Upper lobe of left lung (tissue), 6 donors: Measurements from ENCODE around the gene MTCL1. TPM values are rescaled to one million over a fixed set of nuclear protein-coding genes. Genes with fewer than 3 reads are reported as not detected.
A peak's percentile ranks its signal among the peaks of the same experiment; 100 is the strongest.

Experiments used
- ATAC-seq, 2 donors: fragments of 200-7000 bp; cut with Tn5 transposase; one replicate each; pipeline ENCODE4 v1.9.1; 2022; ENCODE audit warnings: mild to moderate bottlenecking in 2 of 2, moderate library complexity in 2 of 2; ENCODE audit not compliant: low FRiP score in 2 of 2
- DNase-seq, 2 donors: peaks; one replicate each; pipeline ENCODE4 v3.0.0-alpha.2; 2019 to 2020
- H3K27ac ChIP-seq, 4 donors: fragments of 200-600 bp; sonication (generic); one replicate each; pipeline ENCODE4 v1.5.1; 2016 to 2019
- H3K27me3 ChIP-seq, 4 donors: fragments of 200-600 bp; sonication (generic); one replicate each; pipeline ENCODE4 v1.5.1; 2017 to 2019
- H3K36me3 ChIP-seq, 4 donors: fragments of 200-600 bp; sonication (generic); one replicate each; pipeline ENCODE4 v1.5.1; 2016 to 2019
- H3K4me1 ChIP-seq, 4 donors: fragments of 200-600 bp; sonication (generic); one replicate each; pipeline ENCODE4 v1.5.1; 2018 to 2019
- H3K4me3 ChIP-seq, 4 donors: fragments of 200-600 bp; sonication (generic); one replicate each; pipeline ENCODE4 v1.5.1; 2017 to 2019; ENCODE audit warnings: mild to moderate bottlenecking in 2 of 4, moderate library complexity in 1 of 4
- H3K9me3 ChIP-seq, 4 donors: fragments of 200-600 bp; sonication (generic); one replicate each; pipeline ENCODE4 v1.5.1; 2018 to 2019
- EP300 ChIP-seq, 4 donors: sonication (generic); formaldehyde crosslinking; IDR thresholded peaks; one replicate each; pipeline ENCODE4 v1.5.1; 2017; ENCODE audit warnings: antibody characterized with exemption in 4 of 4, control low read depth in 2 of 4
- POLR2A ChIP-seq, 4 donors: fragments of 450-650 bp; IDR thresholded peaks; one replicate each; pipeline ENCODE4 v1.5.1; 2016 to 2017; ENCODE audit warnings: antibody characterized with exemption in 4 of 4, mild to moderate bottlenecking in 2 of 4
- POLR2AphosphoS5 ChIP-seq, 2 donors: sonication (generic); formaldehyde crosslinking; IDR thresholded peaks; one replicate each; pipeline ENCODE4 v1.5.1; 2017; ENCODE audit warnings: antibody characterized with exemption in 2 of 2
- WGBS, 2 donors: methylation state at CpG; one replicate each; pipeline ENCODE4 v1.1.5; 2017 to 2018; 5-methylcytosine and 5-hydroxymethylcytosine counted together
- total RNA-seq, 6 donors: library from RNA; depleted of rRNA in 4 of 6; stranded (reverse); fragments of >200 nt in 4 of 6; gene quantifications; one replicate each; pipeline versions ENCODE4 v1.1.0 to v1.2.1, GENCODE V29; 2016 to 2021
- TF ChIP-seq, protein P1 (sequence below), 6 experiments: fragments of 450-650 bp in 4 of 6; fragments of 200-600 bp in 2 of 6; sonication (generic) in 2 of 6; IDR thresholded peaks; one replicate each; pipeline ENCODE4 v1.5.1; 2016 to 2019; ENCODE audit warnings: antibody characterized with exemption in 6 of 6
- donor health status: DM: no; HTN: no; CAD: no; lungs with moderate emphysema.
- donor health status: DM: no; HTN: yes; CAD: no; lungs with severe emphysema.

Gene MTCL1
- total RNA-seq, 6 donors from 2014 or later: 4.5 to 17.9 (median 8.1) TPM

GRCh38 chr18:8807488-8807805, 102.1 kb downstream of the MTCL1 start:
- no peaks in the 10 kb centered on the region for H3K27me3 ChIP-seq
- no peaks in the 10 kb centered on the region for H3K36me3 ChIP-seq
- 43 to 57% methylated on average over 3 of the region's 3 CpGs for WGBS, 2 donors
- H3K4me1 ChIP-seq: no peaks in the 10 kb centered on the region
- no peak overlapping the region for H3K4me3 ChIP-seq
- H3K9me3 ChIP-seq: no peaks in the 10 kb centered on the region
- H3K27ac ChIP-seq: no peak overlapping the region
- DNase-seq (no peak), ATAC-seq (no peak)
- TF ChIP-seq EP300 (IDR thresholded peaks at IDR 0.05) (no peak), POLR2A (IDR thresholded peaks at IDR 0.05) (no peak), POLR2AphosphoS5 (IDR thresholded peaks at IDR 0.05) (no peak)
- TF ChIP-seq, protein P1, sequence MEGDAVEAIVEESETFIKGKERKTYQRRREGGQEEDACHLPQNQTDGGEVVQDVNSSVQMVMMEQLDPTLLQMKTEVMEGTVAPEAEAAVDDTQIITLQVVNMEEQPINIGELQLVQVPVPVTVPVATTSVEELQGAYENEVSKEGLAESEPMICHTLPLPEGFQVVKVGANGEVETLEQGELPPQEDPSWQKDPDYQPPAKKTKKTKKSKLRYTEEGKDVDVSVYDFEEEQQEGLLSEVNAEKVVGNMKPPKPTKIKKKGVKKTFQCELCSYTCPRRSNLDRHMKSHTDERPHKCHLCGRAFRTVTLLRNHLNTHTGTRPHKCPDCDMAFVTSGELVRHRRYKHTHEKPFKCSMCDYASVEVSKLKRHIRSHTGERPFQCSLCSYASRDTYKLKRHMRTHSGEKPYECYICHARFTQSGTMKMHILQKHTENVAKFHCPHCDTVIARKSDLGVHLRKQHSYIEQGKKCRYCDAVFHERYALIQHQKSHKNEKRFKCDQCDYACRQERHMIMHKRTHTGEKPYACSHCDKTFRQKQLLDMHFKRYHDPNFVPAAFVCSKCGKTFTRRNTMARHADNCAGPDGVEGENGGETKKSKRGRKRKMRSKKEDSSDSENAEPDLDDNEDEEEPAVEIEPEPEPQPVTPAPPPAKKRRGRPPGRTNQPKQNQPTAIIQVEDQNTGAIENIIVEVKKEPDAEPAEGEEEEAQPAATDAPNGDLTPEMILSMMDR (IDR thresholded peaks at IDR 0.05): no peak

DNA sequence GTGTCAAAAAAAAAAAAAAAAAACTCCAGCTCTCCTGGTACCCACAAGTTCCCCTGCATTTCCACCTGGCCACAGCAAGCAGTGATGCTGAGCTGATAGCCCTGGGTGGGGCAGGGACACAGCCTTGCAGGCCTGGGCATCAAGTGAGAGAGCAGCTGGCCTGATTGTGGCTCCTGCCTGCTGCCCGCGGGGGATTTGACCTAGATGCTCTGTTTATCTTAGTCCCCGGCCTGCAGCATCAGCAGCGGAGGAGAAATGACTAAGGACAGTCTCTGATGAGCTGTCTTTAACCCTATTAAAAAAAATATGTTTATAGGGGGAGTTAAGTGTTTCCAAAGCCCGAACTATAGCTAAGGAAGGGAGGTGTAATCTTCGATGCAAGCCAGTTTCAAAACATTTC, 102.6 kb downstream of the MTCL1 start:
- no peaks in the 10 kb centered on the region for H3K27me3 ChIP-seq
- H3K9me3 ChIP-seq: no peaks in the 10 kb centered on the region
- no peak overlapping the region for H3K27ac ChIP-seq
- H3K4me3 ChIP-seq: no peak overlapping the region
- DNase-seq (peak in 1 of 2 donors; percentile 22), ATAC-seq (no peak)
- H3K4me1 ChIP-seq: no peaks in the 10 kb centered on the region
- TF ChIP-seq POLR2AphosphoS5 (IDR thresholded peaks at IDR 0.05) (no peak), POLR2A (IDR thresholded peaks at IDR 0.05) (no peak), EP300 (IDR thresholded peaks at IDR 0.05) (no peak)
- TF ChIP-seq, protein P1 (IDR thresholded peaks at IDR 0.05): no peak
- H3K36me3 ChIP-seq: no peaks in the 10 kb centered on the region
- WGBS, 2 donors: 79 to 86% methylated on average over 6 of the region's 6 CpGs

DNA sequence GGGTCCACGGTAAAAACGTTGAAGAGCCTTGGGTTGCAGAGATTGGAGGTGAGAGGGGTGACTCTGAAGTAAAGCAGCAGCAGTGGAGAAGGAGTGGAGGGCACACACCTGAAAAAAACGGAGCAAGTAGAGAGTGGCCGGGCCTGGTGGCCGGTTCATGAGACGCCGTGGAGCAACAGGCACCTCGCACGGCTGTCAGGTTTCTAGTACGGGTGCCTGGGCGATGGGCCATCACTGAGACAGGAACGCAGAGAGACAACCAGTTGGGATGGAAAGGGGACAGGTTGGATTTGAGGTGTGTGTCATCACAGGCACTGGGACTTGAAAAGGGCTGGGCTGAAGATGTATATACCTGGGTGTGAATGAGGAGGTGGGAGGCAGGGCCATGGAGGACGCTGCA, 104.2 kb downstream of the MTCL1 start:
- TF ChIP-seq EP300 (IDR thresholded peaks at IDR 0.05) (no peak), POLR2A (IDR thresholded peaks at IDR 0.05) (no peak), POLR2AphosphoS5 (IDR thresholded peaks at IDR 0.05) (no peak)
- TF ChIP-seq, protein P1 (IDR thresholded peaks at IDR 0.05): no peak
- Histone ChIP-seq H3K27ac (no peak overlapping the region), H3K9me3 (no peaks in the 10 kb centered on the region), H3K36me3 (no peaks in the 10 kb centered on the region), H3K27me3 (no peaks in the 10 kb centered on the region), H3K4me3 (no peak overlapping the region), H3K4me1 (no peaks in the 10 kb centered on the region)
- 94 to 95% methylated on average over 13 of the region's 13 CpGs for WGBS, 2 donors
- ATAC-seq (no peak), DNase-seq (peak in 1 of 2 donors; percentile 52)

DNA sequence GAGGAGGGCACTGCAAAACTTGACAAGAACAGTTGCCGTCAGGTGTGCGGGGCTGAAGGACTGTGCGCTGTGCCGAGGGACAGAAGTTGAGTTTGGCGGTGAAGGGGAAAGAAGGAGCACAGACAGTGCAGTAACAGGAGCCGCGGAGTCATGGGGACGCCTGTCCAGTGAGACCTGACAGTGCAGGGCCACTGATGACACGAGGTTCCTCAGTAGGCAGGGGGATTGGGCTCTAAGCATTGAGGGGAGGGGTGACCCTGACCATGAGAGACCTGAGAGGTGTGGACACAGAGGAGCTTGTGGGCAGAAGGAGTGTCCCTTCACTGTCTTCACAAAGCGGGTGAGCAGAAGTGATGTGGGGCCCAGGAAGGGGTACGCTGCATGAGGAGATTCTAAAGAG, 104.8 kb downstream of the MTCL1 start:
- H3K27ac ChIP-seq: no peak overlapping the region
- ATAC-seq: peak; percentile 8 to 56

GRCh38 chr18:8811115-8811514, 105.8 kb downstream of the MTCL1 start:
- TF ChIP-seq, protein P1 (IDR thresholded peaks at IDR 0.05): no peak
- TF ChIP-seq EP300 (IDR thresholded peaks at IDR 0.05): no peak
- TF ChIP-seq POLR2A (IDR thresholded peaks at IDR 0.05): no peak
- no peak for TF ChIP-seq POLR2AphosphoS5 (IDR thresholded peaks at IDR 0.05)
- DNase-seq (no peak), ATAC-seq (no peak)
- no peak overlapping the region for H3K27ac ChIP-seq
- H3K27me3 ChIP-seq: no peaks in the 10 kb centered on the region
- H3K36me3 ChIP-seq: no peaks in the 10 kb centered on the region
- WGBS, 2 donors: 80 to 83% methylated on average over 6 of the region's 6 CpGs
- H3K9me3 ChIP-seq: no peaks in the 10 kb centered on the region
- H3K4me3 ChIP-seq: no peak overlapping the region
- H3K4me1 ChIP-seq: no peaks in the 10 kb centered on the region

More for the DNA sequence above, 104.8 kb downstream of the MTCL1 start:
- peak in 1 of 2 donors; percentile 27 for DNase-seq
- TF ChIP-seq POLR2A (IDR thresholded peaks at IDR 0.05) (no peak), POLR2AphosphoS5 (IDR thresholded peaks at IDR 0.05) (no peak)
- TF ChIP-seq, protein P1 (IDR thresholded peaks at IDR 0.05): no peak
- 94 to 95% methylated on average over 11 of the region's 11 CpGs for WGBS, 2 donors
- Histone ChIP-seq H3K4me3 (no peak overlapping the region), H3K4me1 (no peaks in the 10 kb centered on the region), H3K36me3 (no peaks in the 10 kb centered on the region), H3K27me3 (no peaks in the 10 kb centered on the region), H3K9me3 (no peaks in the 10 kb centered on the region)
